Smooth muscle cell (in vitro differentiated cells): ENCODE data around the gene CEP57L1. TPM values are rescaled to one million over a fixed set of nuclear protein-coding genes. Genes with fewer than 3 reads are reported as not detected.

Source experiments
- DNase-seq: peaks from one replicate; lab custom pipeline; 2025; ENCODE audit not compliant: unreplicated experiment; lab: John Stamatoyannopoulos, UW
- H2AFZ ChIP-seq: fragments of 200-600 bp; sonication (generic); 2 replicates; pipeline ENCODE4 v1.6.0; 2016; ENCODE audit warnings: antibody characterized with exemption, low read depth, mild to moderate bottlenecking
- H3F3A ChIP-seq: fragments of 200-600 bp; sonication (generic); 2 replicates; pipeline ENCODE4 v1.6.0; 2017; ENCODE audit warnings: antibody characterized with exemption, low read depth
- H3K27ac ChIP-seq: fragments of 200-600 bp; sonication (generic); 2 replicates; pipeline ENCODE4 v1.5.1; 2016; ENCODE audit warnings: low read depth, mild to moderate bottlenecking
- H3K27me3 ChIP-seq: fragments of 200-600 bp; sonication (generic); 2 replicates; pipeline ENCODE4 v1.6.1; 2016; ENCODE audit warnings: low read depth, mild to moderate bottlenecking
- H3K36me3 ChIP-seq: fragments of 200-600 bp; sonication (generic); 2 replicates; pipeline ENCODE4 v1.5.1; 2016; ENCODE audit warnings: low read depth
- H3K4me1 ChIP-seq: fragments of 200-600 bp; sonication (generic); 2 replicates; pipeline ENCODE4 v1.5.1; 2016; ENCODE audit warnings: low read depth
- H3K4me2 ChIP-seq: fragments of 200-600 bp; sonication (generic); 2 replicates; pipeline ENCODE4 v1.6.0; 2016; ENCODE audit warnings: mild to moderate bottlenecking
- H3K4me3 ChIP-seq: fragments of 200-600 bp; sonication (generic); 2 replicates; pipeline ENCODE4 v1.5.1; 2016; ENCODE audit warnings: mild to moderate bottlenecking
- H3K79me2 ChIP-seq: fragments of 200-600 bp; sonication (generic); 2 replicates; pipeline ENCODE4 v1.6.0; 2016; ENCODE audit warnings: low read depth, mild to moderate bottlenecking
- H3K9ac ChIP-seq: fragments of 200-600 bp; sonication (generic); 2 replicates; pipeline ENCODE4 v1.6.0; 2016; ENCODE audit warnings: low read depth
- H3K9me3 ChIP-seq: fragments of 200-600 bp; sonication (generic); replicated peaks from 2 replicates; pipeline ENCODE4 v1.5.1; 2016; ENCODE audit warnings: low read depth
- H4K20me1 ChIP-seq: fragments of 200-600 bp; sonication (generic); 2 replicates; pipeline ENCODE4 v1.6.0; 2016; ENCODE audit warnings: low read depth
- WGBS: methylation state at CpG from one replicate; pipeline ENCODE4 v1.1.7; 2016; ENCODE audit warnings: low lambda C conversion rate; 5-methylcytosine and 5-hydroxymethylcytosine counted together
- polyA plus RNA-seq: library from polyadenylated mRNA; unstranded; fragments of >200 nt; fragmentation: Nextera tagmentation; extraction: Ambion mirVana; gene quantifications from 2 replicates; pipeline ENCODE4 v1.2.1, GENCODE V29; 2016
- total RNA-seq: library from RNA; depleted of rRNA; stranded (reverse); fragments of >200 nt; gene quantifications from 2 replicates; pipeline ENCODE4 v1.2.3, GENCODE V29; 2014
- TF ChIP-seq, protein P1 (sequence below): fragments of 200-600 bp; sonication (generic); IDR thresholded peaks from 2 replicates; pipeline ENCODE4 v1.5.1; 2017; ENCODE audit warnings: borderline replicate concordance, mild to moderate bottlenecking, antibody characterized with exemption; ENCODE audit not compliant: insufficient read depth, poor library complexity, severe bottlenecking

CEP57L1 gene
- total and polyA plus RNA-seq, 2 experiments from 2014 or later: 24.0 to 36.8 TPM

DNA sequence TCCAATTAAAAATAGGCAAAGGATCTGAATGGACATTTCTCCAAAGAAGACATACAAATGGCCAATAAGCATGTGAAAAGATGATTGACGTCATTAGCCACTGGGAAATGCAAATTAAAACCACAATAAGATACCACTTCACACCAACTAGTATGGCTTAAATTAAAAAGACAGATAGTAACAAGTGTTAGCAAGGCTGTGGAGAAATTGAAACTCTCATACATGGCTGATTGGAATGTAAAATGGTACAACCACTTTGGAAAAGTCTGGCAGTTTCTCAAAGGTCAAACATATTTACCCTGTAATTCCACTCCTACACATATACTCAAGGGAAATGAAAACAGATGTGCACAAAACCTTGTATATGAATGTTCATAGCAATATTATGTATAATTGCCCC lies 83.6 kb downstream of the CEP57L1 start:
- Histone ChIP-seq H3K4me1 (no peaks in the 10 kb centered on the region), H3K4me3 (no peak overlapping the region), H3F3A (no peaks in the 10 kb centered on the region), H3K4me2 (no peak overlapping the region), H3K79me2 (no peaks in the 10 kb centered on the region), H2AFZ (no peak overlapping the region), H3K9ac (no peak overlapping the region), H3K27me3 (peaks cover 9% of the 10 kb centered on the region), H3K27ac (no peak overlapping the region), H3K36me3 (no peaks in the 10 kb centered on the region), H4K20me1 (no peaks in the 10 kb centered on the region), H3K9me3 (no peaks in the 10 kb centered on the region)
- WGBS: 88% methylated on average over 1 of the region's 1 CpG
- no peak for DNase-seq
- TF ChIP-seq, protein P1, sequence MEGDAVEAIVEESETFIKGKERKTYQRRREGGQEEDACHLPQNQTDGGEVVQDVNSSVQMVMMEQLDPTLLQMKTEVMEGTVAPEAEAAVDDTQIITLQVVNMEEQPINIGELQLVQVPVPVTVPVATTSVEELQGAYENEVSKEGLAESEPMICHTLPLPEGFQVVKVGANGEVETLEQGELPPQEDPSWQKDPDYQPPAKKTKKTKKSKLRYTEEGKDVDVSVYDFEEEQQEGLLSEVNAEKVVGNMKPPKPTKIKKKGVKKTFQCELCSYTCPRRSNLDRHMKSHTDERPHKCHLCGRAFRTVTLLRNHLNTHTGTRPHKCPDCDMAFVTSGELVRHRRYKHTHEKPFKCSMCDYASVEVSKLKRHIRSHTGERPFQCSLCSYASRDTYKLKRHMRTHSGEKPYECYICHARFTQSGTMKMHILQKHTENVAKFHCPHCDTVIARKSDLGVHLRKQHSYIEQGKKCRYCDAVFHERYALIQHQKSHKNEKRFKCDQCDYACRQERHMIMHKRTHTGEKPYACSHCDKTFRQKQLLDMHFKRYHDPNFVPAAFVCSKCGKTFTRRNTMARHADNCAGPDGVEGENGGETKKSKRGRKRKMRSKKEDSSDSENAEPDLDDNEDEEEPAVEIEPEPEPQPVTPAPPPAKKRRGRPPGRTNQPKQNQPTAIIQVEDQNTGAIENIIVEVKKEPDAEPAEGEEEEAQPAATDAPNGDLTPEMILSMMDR: no peak

DNA sequence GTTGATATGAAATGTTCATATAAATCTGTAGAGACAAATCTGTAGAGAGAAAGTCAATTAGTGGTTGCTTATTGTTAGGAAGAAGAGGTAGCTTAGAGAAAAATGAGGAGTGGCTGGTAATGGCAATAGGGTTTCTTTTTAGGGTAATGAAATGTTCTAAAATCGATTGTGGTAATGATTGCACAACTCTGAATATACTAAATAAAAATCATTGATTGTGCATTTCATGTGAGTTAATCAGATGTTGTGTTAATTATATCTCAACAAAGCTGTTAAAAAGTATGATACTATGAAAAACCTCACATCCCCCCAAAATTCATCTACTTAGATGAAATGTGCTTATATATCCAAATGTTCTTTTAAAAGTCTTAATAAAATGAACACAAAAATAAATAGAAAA lies 84.2 kb downstream of the CEP57L1 start:
- TF ChIP-seq, protein P1: no peak
- no peak overlapping the region for H3K27ac ChIP-seq

DNA sequence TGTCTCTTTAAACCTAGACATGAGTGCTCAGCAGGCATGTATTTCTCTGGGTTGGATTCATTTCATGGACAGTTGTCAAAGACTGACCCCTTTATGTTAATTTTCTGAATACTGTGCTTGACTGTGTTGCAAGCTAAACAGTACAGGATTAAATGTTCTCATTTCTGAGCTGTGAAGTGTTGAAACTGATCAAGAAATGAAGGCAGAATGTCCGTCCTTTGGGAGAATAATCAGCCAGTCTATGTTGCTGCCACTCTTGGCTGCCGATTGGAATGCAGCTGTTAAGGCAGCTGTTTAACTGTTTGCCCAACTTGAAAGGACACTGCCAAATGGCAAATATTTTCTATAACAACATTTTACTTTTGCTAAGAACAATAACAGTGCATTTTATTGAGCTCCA lies 87.3 kb downstream of the CEP57L1 start:
- Histone ChIP-seq H2AFZ (no peak overlapping the region), H3K9me3 (no peaks in the 10 kb centered on the region)
- no peak for DNase-seq

More for the DNA sequence above, 84.2 kb downstream of the CEP57L1 start:
- Histone ChIP-seq H3K4me3 (no peak overlapping the region), H3K4me1 (no peaks in the 10 kb centered on the region), H3K79me2 (no peaks in the 10 kb centered on the region), H2AFZ (no peak overlapping the region), H3F3A (no peaks in the 10 kb centered on the region), H3K27me3 (peaks cover 15% of the 10 kb centered on the region), H3K9me3 (no peaks in the 10 kb centered on the region), H3K4me2 (no peak overlapping the region), H4K20me1 (no peaks in the 10 kb centered on the region), H3K36me3 (no peaks in the 10 kb centered on the region), H3K9ac (no peak overlapping the region)
- WGBS: 76% methylated on average over 1 of the region's 1 CpG
- no peak for DNase-seq

More for the DNA sequence above, 87.3 kb downstream of the CEP57L1 start:
- H3K79me2 ChIP-seq: no peaks in the 10 kb centered on the region
- WGBS: 40% methylated on average over 2 of the region's 2 CpGs
- no peak overlapping the region for H3K4me3 ChIP-seq
- H4K20me1 ChIP-seq: no peaks in the 10 kb centered on the region
- no peaks in the 10 kb centered on the region for H3K36me3 ChIP-seq
- TF ChIP-seq, protein P1: no peak
- no peak overlapping the region for H3K27ac ChIP-seq
- no peaks in the 10 kb centered on the region for H3F3A ChIP-seq
- H3K27me3 ChIP-seq: peaks cover 44% of the 10 kb centered on the region
- H3K4me1 ChIP-seq: no peaks in the 10 kb centered on the region
- H3K4me2 ChIP-seq: no peak overlapping the region
- H3K9ac ChIP-seq: no peak overlapping the region
